ENCODE data around the gene P2RY12.

Gene P2RY12

DNA sequence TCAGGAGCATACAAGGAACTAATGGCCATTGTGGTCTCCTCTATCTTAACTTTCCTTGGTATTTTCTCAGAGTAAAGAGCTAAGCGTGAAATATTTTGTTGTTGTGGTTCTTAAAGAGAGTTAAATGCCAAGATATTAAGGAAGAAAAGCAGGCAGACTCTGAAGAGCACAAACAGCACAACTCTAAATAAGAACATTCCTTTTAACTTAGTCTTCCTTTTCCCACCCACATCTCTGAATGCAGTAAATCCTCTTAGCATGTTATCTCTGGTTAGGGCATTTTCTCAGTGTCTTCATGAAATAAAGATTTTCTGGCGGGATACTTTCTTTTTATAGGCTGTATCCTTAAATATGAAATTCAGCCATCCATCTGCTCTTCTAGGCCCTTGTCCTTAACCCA is 69.4 kb downstream of the P2RY12 start:
- Histone ChIP-seq H4K91ac (ENCODE audit: low read length) (no peak overlapping the region), H2BK15ac (ENCODE audit: low read depth, poor library complexity, severe bottlenecking) (no peak overlapping the region), H3K9ac (ENCODE audit: low read length) (no peak overlapping the region), H3K4me2 (ENCODE audit: low read length, poor library complexity, severe bottlenecking) (no peak overlapping the region), H3K14ac (ENCODE audit: low read length in 2 of 2) (no peak overlapping the region), H3K79me1 (replicated peaks; ENCODE audit: low read length, poor library complexity, severe bottlenecking) (no peaks in the 10 kb centered on the region), H4K8ac (ENCODE audit: low read length) (no peak overlapping the region), H3K4me3 (ENCODE audit: insufficient read depth in 1 of 2, low read depth in 1 of 2, low read length in 2 of 2) (no peak overlapping the region), H3K36me3 (ENCODE audit: control insufficient read depth in 1 of 2, insufficient read depth in 2 of 2, low read depth in 1 of 2, low read length in 2 of 2) (no peaks in the 10 kb centered on the region), H3K27ac (ENCODE audit: low read length, poor library complexity, severe bottlenecking) (no peak overlapping the region), H3K4me1 (ENCODE audit: control insufficient read depth, insufficient read depth, low read depth, low read length) (no peaks in the 10 kb centered on the region), H3K9me3 (ENCODE audit: control insufficient read depth, low read length) (no peaks in the 10 kb centered on the region), H3K23ac (ENCODE audit: low read length in 2 of 2) (no peak overlapping the region), H2BK5ac (ENCODE audit: low read depth, low read length, poor library complexity, severe bottlenecking) (no peak overlapping the region), H2AK5ac (ENCODE audit: low read length, severe bottlenecking) (no peak overlapping the region), H2AFZ (ENCODE audit: low read depth, low read length) (no peak overlapping the region), H3K27me3 (ENCODE audit: control insufficient read depth in 1 of 2, insufficient read depth in 1 of 2, low read length in 2 of 2) (no peaks in the 10 kb centered on the region), H3K18ac (ENCODE audit: low read depth in 1 of 2, low read length in 2 of 2) (no peak overlapping the region), H2BK12ac (ENCODE audit: low read length in 2 of 2) (no peak overlapping the region), H3K4ac (ENCODE audit: low read depth in 1 of 2, low read length in 2 of 2) (no peak overlapping the region), H2BK120ac (ENCODE audit: low read depth, low read length) (no peak overlapping the region)
- DNase-seq, result peak; percentile 82
- WGBS, result no CpG with 5 or more reads among the region's 2 CpGs

DNA sequence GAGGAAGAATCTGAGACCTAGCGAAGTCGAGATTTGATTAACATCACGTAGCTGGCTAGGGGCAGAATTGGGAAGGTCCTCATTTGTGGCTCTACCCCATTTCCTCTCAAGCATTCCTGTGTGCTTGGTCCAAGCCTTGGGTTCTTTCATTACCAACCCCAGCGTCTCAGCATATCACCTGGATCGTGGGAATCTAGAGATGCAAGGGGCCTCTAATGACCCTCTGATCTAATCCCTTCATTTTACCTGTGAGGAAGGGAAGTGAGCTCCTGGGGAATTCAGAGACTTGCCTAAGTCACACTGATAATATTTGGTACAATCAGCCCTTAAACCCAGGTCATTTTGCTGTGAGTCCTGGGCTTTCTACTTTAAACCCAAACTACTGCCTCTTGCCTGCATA is 70.0 kb downstream of the P2RY12 start:
- Histone ChIP-seq H3K79me1 (replicated peaks; ENCODE audit: low read length, poor library complexity, severe bottlenecking) (no peaks in the 10 kb centered on the region), H3K36me3 (ENCODE audit: control insufficient read depth in 1 of 2, insufficient read depth in 2 of 2, low read depth in 1 of 2, low read length in 2 of 2) (no peaks in the 10 kb centered on the region), H3K4me3 (ENCODE audit: insufficient read depth in 1 of 2, low read depth in 1 of 2, low read length in 2 of 2) (no peak overlapping the region), H3K27ac (ENCODE audit: low read length, poor library complexity, severe bottlenecking) (no peak overlapping the region), H2AK5ac (ENCODE audit: low read length, severe bottlenecking) (no peak overlapping the region), H2BK15ac (ENCODE audit: low read depth, poor library complexity, severe bottlenecking) (no peak overlapping the region), H3K4me1 (ENCODE audit: control insufficient read depth, insufficient read depth, low read depth, low read length) (no peaks in the 10 kb centered on the region), H3K4ac (ENCODE audit: low read depth in 1 of 2, low read length in 2 of 2) (no peak overlapping the region), H3K14ac (ENCODE audit: low read length in 2 of 2) (no peak overlapping the region), H2AFZ (ENCODE audit: low read depth, low read length) (no peak overlapping the region), H3K9me3 (ENCODE audit: control insufficient read depth, low read length) (no peaks in the 10 kb centered on the region), H2BK5ac (ENCODE audit: low read depth, low read length, poor library complexity, severe bottlenecking) (no peak overlapping the region), H4K8ac (ENCODE audit: low read length) (peak overlapping the region; percentile 37), H3K27me3 (ENCODE audit: control insufficient read depth in 1 of 2, insufficient read depth in 1 of 2, low read length in 2 of 2) (no peaks in the 10 kb centered on the region), H4K91ac (ENCODE audit: low read length) (no peak overlapping the region), H3K4me2 (ENCODE audit: low read length, poor library complexity, severe bottlenecking) (no peak overlapping the region), H3K23ac (ENCODE audit: low read length in 2 of 2) (no peak overlapping the region), H2BK12ac (ENCODE audit: low read length in 2 of 2) (no peak overlapping the region), H3K18ac (ENCODE audit: low read depth in 1 of 2, low read length in 2 of 2) (no peak overlapping the region), H3K9ac (ENCODE audit: low read length) (no peak overlapping the region), H2BK120ac (ENCODE audit: low read depth, low read length) (no peak overlapping the region)
- 82% methylated on average over 5 of the region's 5 CpGs for WGBS
- no peak for DNase-seq

DNA sequence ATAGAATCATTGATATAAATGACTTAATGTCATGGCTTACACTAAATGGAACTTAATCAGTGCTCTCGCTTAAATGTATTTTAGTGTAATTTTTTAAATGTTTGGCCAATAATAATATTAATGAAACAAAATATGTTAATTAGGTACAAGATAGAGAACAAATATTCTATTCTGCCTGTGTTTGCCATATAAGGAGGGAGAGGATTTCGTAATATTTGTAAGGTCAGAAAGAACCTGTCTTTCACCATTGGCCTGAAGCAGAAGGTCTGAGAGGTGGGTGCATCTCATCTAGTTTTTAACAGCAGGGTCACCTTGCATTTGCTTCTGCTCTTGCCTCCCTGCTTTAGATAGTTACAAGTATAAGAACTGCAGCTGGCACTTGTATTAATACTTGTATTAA is 70.4 kb downstream of the P2RY12 start:
- H3K9ac ChIP-seq (ENCODE audit: low read length), result no peak overlapping the region
- no peak overlapping the region for H3K18ac ChIP-seq (ENCODE audit: low read depth in 1 of 2, low read length in 2 of 2)
- DNase-seq, result no peak
- no peak overlapping the region for H2AFZ ChIP-seq (ENCODE audit: low read depth, low read length)
- H3K14ac ChIP-seq (ENCODE audit: low read length in 2 of 2), result no peak overlapping the region
- no peak overlapping the region for H2BK12ac ChIP-seq (ENCODE audit: low read length in 2 of 2)
- no peak overlapping the region for H2AK5ac ChIP-seq (ENCODE audit: low read length, severe bottlenecking)
- no peaks in the 10 kb centered on the region for H3K27me3 ChIP-seq (ENCODE audit: control insufficient read depth in 1 of 2, insufficient read depth in 1 of 2, low read length in 2 of 2)
- no peak overlapping the region for H2BK120ac ChIP-seq (ENCODE audit: low read depth, low read length)
- H3K23ac ChIP-seq (ENCODE audit: low read length in 2 of 2), result no peak overlapping the region
- H3K79me1 ChIP-seq (replicated peaks; ENCODE audit: low read length, poor library complexity, severe bottlenecking), result no peaks in the 10 kb centered on the region
- H3K4me2 ChIP-seq (ENCODE audit: low read length, poor library complexity, severe bottlenecking), result no peak overlapping the region
- H3K27ac ChIP-seq (ENCODE audit: low read length, poor library complexity, severe bottlenecking), result no peak overlapping the region
- no peak overlapping the region for H4K91ac ChIP-seq (ENCODE audit: low read length)
- H2BK5ac ChIP-seq (ENCODE audit: low read depth, low read length, poor library complexity, severe bottlenecking), result no peak overlapping the region
- no peak overlapping the region for H4K8ac ChIP-seq (ENCODE audit: low read length)
- 100% methylated on average over 1 of the region's 2 CpGs for WGBS
- no peak overlapping the region for H3K4me3 ChIP-seq (ENCODE audit: insufficient read depth in 1 of 2, low read depth in 1 of 2, low read length in 2 of 2)
- H3K4ac ChIP-seq (ENCODE audit: low read depth in 1 of 2, low read length in 2 of 2), result no peak overlapping the region
- no peaks in the 10 kb centered on the region for H3K4me1 ChIP-seq (ENCODE audit: control insufficient read depth, insufficient read depth, low read depth, low read length)
- no peaks in the 10 kb centered on the region for H3K36me3 ChIP-seq (ENCODE audit: control insufficient read depth in 1 of 2, insufficient read depth in 2 of 2, low read depth in 1 of 2, low read length in 2 of 2)
- H2BK15ac ChIP-seq (ENCODE audit: low read depth, poor library complexity, severe bottlenecking), result no peak overlapping the region
- H3K9me3 ChIP-seq (ENCODE audit: control insufficient read depth, low read length), result no peaks in the 10 kb centered on the region

DNA sequence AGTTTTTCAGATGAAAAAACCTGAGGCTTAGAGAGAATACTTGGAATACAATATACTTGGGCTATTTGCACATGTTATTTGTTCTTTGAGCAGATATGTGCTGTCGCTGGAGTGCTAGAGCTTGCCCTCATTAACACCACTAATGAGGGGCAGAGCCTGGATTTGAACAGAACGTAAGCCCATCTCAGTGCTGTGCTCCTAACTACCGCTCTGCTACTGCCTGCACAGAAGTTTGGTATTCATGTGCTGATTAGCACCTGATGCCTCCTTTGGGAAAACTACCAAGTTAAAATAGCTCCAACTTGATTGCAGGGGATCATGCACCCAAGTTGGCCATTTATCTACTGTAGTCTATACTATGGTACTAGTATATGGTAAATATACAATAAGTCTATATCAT is 71.6 kb downstream of the P2RY12 start:
- Histone ChIP-seq H2AFZ (ENCODE audit: low read depth, low read length) (no peak overlapping the region), H3K18ac (ENCODE audit: low read depth in 1 of 2, low read length in 2 of 2) (no peak overlapping the region), H3K4me3 (ENCODE audit: insufficient read depth in 1 of 2, low read depth in 1 of 2, low read length in 2 of 2) (no peak overlapping the region), H3K27me3 (ENCODE audit: control insufficient read depth in 1 of 2, insufficient read depth in 1 of 2, low read length in 2 of 2) (no peaks in the 10 kb centered on the region), H4K8ac (ENCODE audit: low read length) (no peak overlapping the region), H2BK12ac (ENCODE audit: low read length in 2 of 2) (no peak overlapping the region), H2BK5ac (ENCODE audit: low read depth, low read length, poor library complexity, severe bottlenecking) (no peak overlapping the region), H3K9ac (ENCODE audit: low read length) (no peak overlapping the region), H3K4ac (ENCODE audit: low read depth in 1 of 2, low read length in 2 of 2) (no peak overlapping the region), H3K23ac (ENCODE audit: low read length in 2 of 2) (no peak overlapping the region), H3K27ac (ENCODE audit: low read length, poor library complexity, severe bottlenecking) (no peak overlapping the region), H3K36me3 (ENCODE audit: control insufficient read depth in 1 of 2, insufficient read depth in 2 of 2, low read depth in 1 of 2, low read length in 2 of 2) (no peaks in the 10 kb centered on the region), H2AK5ac (ENCODE audit: low read length, severe bottlenecking) (no peak overlapping the region), H3K4me1 (ENCODE audit: control insufficient read depth, insufficient read depth, low read depth, low read length) (no peaks in the 10 kb centered on the region), H3K14ac (ENCODE audit: low read length in 2 of 2) (no peak overlapping the region), H2BK120ac (ENCODE audit: low read depth, low read length) (no peak overlapping the region), H3K4me2 (ENCODE audit: low read length, poor library complexity, severe bottlenecking) (no peak overlapping the region), H4K91ac (ENCODE audit: low read length) (no peak overlapping the region), H3K9me3 (ENCODE audit: control insufficient read depth, low read length) (no peaks in the 10 kb centered on the region), H2BK15ac (ENCODE audit: low read depth, poor library complexity, severe bottlenecking) (no peak overlapping the region), H3K79me1 (replicated peaks; ENCODE audit: low read length, poor library complexity, severe bottlenecking) (no peaks in the 10 kb centered on the region)
- no peak for DNase-seq
- WGBS, result 94% methylated on average over 3 of the region's 3 CpGs
